Neural progenitor cell (in vitro differentiated cells): ENCODE data around the gene LRRC74B. TPM values are rescaled to one million over a fixed set of nuclear protein-coding genes. Genes with fewer than 3 reads are reported as not detected.

ENCODE experiments used
- DNase-seq: peaks from one replicate; pipeline ENCODE4 v3.0.0-alpha.2; 2016; ENCODE audit warnings: low spot score
- H2AFZ ChIP-seq: fragments of 200-600 bp; sonication (generic); replicated peaks from 2 replicates; pipeline ENCODE4 v1.6.1; 2016; ENCODE audit warnings: antibody characterized with exemption
- H3F3A ChIP-seq: fragments of 200-600 bp; sonication (generic); 2 replicates; pipeline ENCODE4 v1.6.1; 2016; ENCODE audit warnings: antibody characterized with exemption, low read depth
- H3K27ac ChIP-seq: fragments of 200-600 bp; sonication (generic); 2 replicates; pipeline ENCODE4 v1.5.1; 2016; ENCODE audit warnings: mild to moderate bottlenecking
- H3K27me3 ChIP-seq: fragments of 200-600 bp; sonication (generic); 2 replicates; pipeline ENCODE4 v1.6.1; 2016; ENCODE audit warnings: mild to moderate bottlenecking, moderate library complexity
- H3K36me3 ChIP-seq: fragments of 200-600 bp; sonication (generic); 2 replicates; pipeline ENCODE4 v1.5.1; 2016
- H3K4me1 ChIP-seq: fragments of 200-600 bp; sonication (generic); 2 replicates; pipeline ENCODE4 v1.6.1; 2016; ENCODE audit warnings: mixed run types
- H3K4me2 ChIP-seq: fragments of 200-600 bp; sonication (generic); 2 replicates; pipeline ENCODE4 v1.6.1; 2016
- H3K4me3 ChIP-seq: fragments of 200-600 bp; sonication (generic); 2 replicates; pipeline ENCODE4 v1.5.1; 2016
- H3K79me2 ChIP-seq: fragments of 200-600 bp; sonication (generic); 2 replicates; pipeline ENCODE4 v1.6.1; 2016; ENCODE audit warnings: low read depth
- H3K9ac ChIP-seq: fragments of 200-600 bp; sonication (generic); 2 replicates; pipeline ENCODE4 v1.6.1; 2016
- H3K9me3 ChIP-seq: fragments of 200-600 bp; sonication (generic); 2 replicates; pipeline ENCODE4 v1.5.1; 2016; ENCODE audit warnings: low read depth
- H4K20me1 ChIP-seq: fragments of 200-600 bp; sonication (generic); 2 replicates; pipeline ENCODE4 v1.6.1; 2016; ENCODE audit warnings: low read depth
- H3K27ac Mint-ChIP-seq: 3 replicates; pipeline ENCODE4 v1.8.0; 2021; ENCODE audit warnings: mixed read lengths
- H3K27me3 Mint-ChIP-seq: 2 replicates; pipeline ENCODE4 v1.8.0; 2022; ENCODE audit warnings: low read depth, mild to moderate bottlenecking, inconsistent platforms, moderate library complexity, mixed read lengths; ENCODE audit not compliant: insufficient read depth
- H3K36me3 Mint-ChIP-seq: 3 replicates; pipeline ENCODE4 v1.8.0; 2021; ENCODE audit warnings: mixed read lengths
- H3K4me1 Mint-ChIP-seq: 3 replicates; pipeline ENCODE4 v1.8.0; 2021; ENCODE audit warnings: mixed read lengths
- H3K4me3 Mint-ChIP-seq: 3 replicates; pipeline ENCODE4 v1.8.0; 2021; ENCODE audit warnings: mild to moderate bottlenecking, moderate library complexity, mixed read lengths
- H3K9me3 Mint-ChIP-seq: 3 replicates; pipeline ENCODE4 v1.8.0; 2020; ENCODE audit warnings: mixed read lengths
- EZH2 ChIP-seq: fragments of 200-600 bp; sonication (generic); IDR thresholded peaks from 2 replicates; pipeline ENCODE4 v1.6.1; 2017; ENCODE audit warnings: antibody characterized with exemption, mild to moderate bottlenecking, moderate library complexity
- EZH2phosphoT487 ChIP-seq: fragments of 200-600 bp; sonication (generic); IDR thresholded peaks from 2 replicates; pipeline ENCODE4 v1.6.1; 2017; ENCODE audit warnings: antibody characterized with exemption
- total RNA-seq: library from RNA; depleted of rRNA; stranded (reverse); fragments of >200 nt; gene quantifications from 2 replicates; pipeline ENCODE4 v1.2.3, GENCODE V29; 2015; ENCODE audit warnings: low replicate concordance
- TF ChIP-seq, protein P1 (sequence below): fragments of 200-600 bp; sonication (generic); IDR thresholded peaks from 2 replicates; pipeline ENCODE4 v1.5.1; 2017; ENCODE audit warnings: antibody characterized with exemption, mild to moderate bottlenecking

Gene LRRC74B, protein sequence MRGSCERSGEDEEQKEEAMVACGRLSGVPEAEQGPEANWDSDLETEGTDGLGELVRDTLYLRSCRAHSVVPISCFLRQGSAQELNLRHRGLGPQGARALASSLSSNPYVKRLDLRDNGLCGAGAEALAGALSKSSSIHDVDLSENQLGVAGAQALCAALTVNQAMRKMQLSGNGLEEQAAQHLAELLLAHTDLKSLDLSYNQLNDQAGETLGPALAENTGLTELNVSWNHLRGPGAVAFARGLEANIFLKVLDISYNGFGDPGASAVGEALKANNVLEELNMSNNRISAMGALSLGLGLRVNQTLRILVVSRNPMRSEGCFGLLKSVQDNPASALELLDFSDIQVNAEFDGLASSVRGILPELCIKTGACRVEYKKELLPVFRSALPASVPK
- not detected in 2 replicates for total RNA-seq

DNA sequence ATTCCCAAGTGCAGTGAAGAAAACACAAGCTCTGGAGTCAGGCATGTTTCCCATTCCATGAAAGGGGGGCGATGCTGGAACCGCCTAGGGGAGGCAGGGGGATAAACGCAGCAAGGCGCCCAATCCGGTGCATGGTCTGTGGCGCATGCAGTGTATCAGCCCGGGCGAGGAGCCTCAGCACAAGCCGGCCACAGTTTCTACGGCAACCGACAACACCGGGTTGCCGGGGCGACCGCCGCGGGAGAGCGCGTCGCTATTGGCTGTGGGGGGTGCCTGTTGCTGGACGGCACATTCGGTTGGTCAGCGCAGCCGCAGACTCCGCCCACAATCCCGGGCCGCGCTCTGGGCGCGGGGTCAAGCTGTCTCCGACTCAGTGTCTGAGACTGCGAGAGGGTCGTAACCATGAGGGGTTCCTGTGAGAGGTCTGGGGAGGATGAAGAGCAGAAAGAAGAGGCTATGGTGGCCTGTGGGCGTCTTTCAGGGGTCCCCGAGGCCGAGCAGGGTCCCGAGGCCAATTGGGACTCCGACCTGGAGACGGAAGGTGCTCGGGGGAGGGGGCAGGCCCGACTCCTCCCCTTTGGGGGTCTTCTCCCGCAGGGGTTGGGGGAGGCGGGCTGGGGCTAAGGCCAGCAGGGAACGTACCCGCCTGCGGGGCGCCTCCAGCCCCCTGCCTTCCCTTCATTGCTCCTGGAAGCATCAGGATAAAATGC, at the start of gene LRRC74B:
TSS of gene LRRC74B (plus strand) at position 362 of the 710 bp plus-strand sequence. CDS start at position 403, 41 bp downstream.
- Histone ChIP-seq H3F3A (peaks cover 6% of the 10 kb centered on the region), H3K4me3 (peak within 1 kb of the TSS; percentile 52), H3K27me3 (peaks cover 20% of the 10 kb centered on the region), H3K4me1 (peaks cover 8% of the 10 kb centered on the region), H4K20me1 (no peaks in the 10 kb centered on the region), H2AFZ (peak within 1 kb of the TSS; percentile 90), H3K4me2 (peak within 1 kb of the TSS; percentile 73), H3K27ac (no peak within 1 kb of the TSS), H3K79me2 (no peaks in the 10 kb centered on the region), H3K9ac (no peak within 1 kb of the TSS), H3K36me3 (no peaks in the 10 kb centered on the region), H3K9me3 (no peaks in the 10 kb centered on the region)
- Mint-ChIP-seq H3K4me1 (peaks cover 35% of the 10 kb centered on the region), H3K36me3 (no peaks in the 10 kb centered on the region), H3K4me3 (peak within 1 kb of the TSS; percentile 93), H3K27me3 (peaks cover 10% of the 10 kb centered on the region), H3K9me3 (no peaks in the 10 kb centered on the region), H3K27ac (peak within 1 kb of the TSS; percentile 99)
- peak; percentile 98 for DNase-seq
- TF ChIP-seq, protein P1, sequence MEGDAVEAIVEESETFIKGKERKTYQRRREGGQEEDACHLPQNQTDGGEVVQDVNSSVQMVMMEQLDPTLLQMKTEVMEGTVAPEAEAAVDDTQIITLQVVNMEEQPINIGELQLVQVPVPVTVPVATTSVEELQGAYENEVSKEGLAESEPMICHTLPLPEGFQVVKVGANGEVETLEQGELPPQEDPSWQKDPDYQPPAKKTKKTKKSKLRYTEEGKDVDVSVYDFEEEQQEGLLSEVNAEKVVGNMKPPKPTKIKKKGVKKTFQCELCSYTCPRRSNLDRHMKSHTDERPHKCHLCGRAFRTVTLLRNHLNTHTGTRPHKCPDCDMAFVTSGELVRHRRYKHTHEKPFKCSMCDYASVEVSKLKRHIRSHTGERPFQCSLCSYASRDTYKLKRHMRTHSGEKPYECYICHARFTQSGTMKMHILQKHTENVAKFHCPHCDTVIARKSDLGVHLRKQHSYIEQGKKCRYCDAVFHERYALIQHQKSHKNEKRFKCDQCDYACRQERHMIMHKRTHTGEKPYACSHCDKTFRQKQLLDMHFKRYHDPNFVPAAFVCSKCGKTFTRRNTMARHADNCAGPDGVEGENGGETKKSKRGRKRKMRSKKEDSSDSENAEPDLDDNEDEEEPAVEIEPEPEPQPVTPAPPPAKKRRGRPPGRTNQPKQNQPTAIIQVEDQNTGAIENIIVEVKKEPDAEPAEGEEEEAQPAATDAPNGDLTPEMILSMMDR: no peak
- TF ChIP-seq EZH2phosphoT487 (no peak), EZH2 (no peak)

DNA sequence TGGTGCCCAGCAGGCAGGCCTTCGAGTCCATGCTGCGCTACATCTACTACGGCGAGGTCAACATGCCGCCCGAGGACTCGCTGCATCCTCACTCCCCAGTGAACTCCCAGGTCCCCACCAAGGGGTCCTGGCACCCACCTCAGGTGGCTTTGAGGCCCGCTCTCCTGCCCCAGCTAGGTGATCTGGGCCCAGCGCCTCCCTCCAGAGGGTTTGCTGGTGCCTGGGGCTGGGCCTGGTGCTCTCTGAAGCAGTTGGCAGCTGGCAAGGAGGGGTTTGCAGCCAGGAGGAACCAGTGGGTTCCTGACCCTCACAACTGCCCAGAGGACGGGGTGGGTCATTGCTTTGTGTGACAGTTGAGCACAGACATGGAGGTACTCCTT, 49.7 kb upstream of the LRRC74B start:
- Histone ChIP-seq H3K27ac (no peak overlapping the region), H3K36me3 (no peaks in the 10 kb centered on the region), H2AFZ (no peak overlapping the region), H3K79me2 (peaks cover 13% of the 10 kb centered on the region), H3K4me3 (no peak overlapping the region), H3K27me3 (no peaks in the 10 kb centered on the region), H3K9ac (no peak overlapping the region), H3K9me3 (no peaks in the 10 kb centered on the region), H3F3A (peaks cover 11% of the 10 kb centered on the region), H4K20me1 (no peaks in the 10 kb centered on the region), H3K4me1 (peaks cover 7% of the 10 kb centered on the region), H3K4me2 (no peak overlapping the region)
- Mint-ChIP-seq H3K9me3 (no peaks in the 10 kb centered on the region), H3K4me3 (no peak overlapping the region), H3K27me3 (peaks cover 6% of the 10 kb centered on the region), H3K36me3 (peaks cover 1% of the 10 kb centered on the region), H3K27ac (no peak overlapping the region), H3K4me1 (peaks cover 10% of the 10 kb centered on the region)
- TF ChIP-seq, protein P1: no peak
- TF ChIP-seq EZH2 (no peak), EZH2phosphoT487 (no peak)
- DNase-seq: no peak

DNA sequence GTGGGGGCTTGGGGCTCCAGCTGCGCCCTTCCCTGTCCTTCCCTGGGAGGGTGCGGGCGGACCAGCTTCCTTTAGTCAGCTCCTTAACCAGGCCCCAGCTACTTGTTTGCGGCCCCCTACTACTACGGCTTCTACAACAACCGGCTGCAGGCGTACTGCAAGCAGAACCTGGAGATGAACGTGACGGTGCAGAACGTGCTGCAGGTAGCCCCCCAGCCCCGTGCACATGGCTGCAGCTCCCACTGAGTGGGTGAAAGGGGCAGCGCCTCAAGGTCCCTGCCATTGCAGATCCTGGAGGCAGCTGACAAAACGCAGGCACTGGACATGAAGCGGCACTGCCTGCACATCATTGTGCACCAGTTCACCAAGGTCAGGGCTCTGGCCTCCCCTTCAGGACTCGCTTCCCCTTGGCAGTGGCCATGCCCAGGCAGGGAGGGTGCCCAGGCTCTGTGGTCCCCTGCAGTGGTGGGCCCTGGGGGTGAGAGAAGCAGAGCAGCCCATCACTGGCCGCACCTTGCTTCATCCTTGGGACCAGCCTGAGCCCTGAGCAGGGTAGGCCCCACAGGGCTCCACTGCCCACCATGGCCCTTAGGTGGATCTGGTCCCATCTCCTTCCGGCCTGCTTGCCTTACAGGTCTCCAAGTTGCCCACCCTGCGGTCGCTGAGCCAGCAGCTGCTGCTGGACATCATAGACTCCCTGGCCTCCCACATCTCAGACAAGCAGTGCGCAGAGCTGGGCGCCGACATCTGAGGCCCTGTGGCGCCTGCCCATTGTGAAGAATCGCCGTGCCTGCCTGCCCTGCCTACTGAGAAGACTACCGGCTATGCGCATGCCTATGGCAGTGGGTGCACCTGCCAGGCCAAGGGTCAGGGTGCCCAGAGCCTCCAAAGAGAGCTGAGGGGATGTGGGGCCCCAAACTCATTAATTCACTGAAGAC, 48.9 kb upstream of the LRRC74B start:
- peaks cover 9% of the 10 kb centered on the region for H3K4me1 ChIP-seq
- no peaks in the 10 kb centered on the region for H3K27me3 ChIP-seq
- H2AFZ ChIP-seq: no peak overlapping the region
- H3K79me2 ChIP-seq: peaks cover 17% of the 10 kb centered on the region
- no peak overlapping the region for H3K27ac ChIP-seq
- no peaks in the 10 kb centered on the region for H3K36me3 ChIP-seq
- no peaks in the 10 kb centered on the region for H4K20me1 ChIP-seq
- peaks cover 6% of the 10 kb centered on the region for H3K27me3 Mint-ChIP-seq
- no peak for DNase-seq
- H3K9me3 ChIP-seq: no peaks in the 10 kb centered on the region
- H3K9ac ChIP-seq: no peak overlapping the region
- H3K9me3 Mint-ChIP-seq: no peaks in the 10 kb centered on the region
- H3K4me3 Mint-ChIP-seq: no peak overlapping the region
- peaks cover 1% of the 10 kb centered on the region for H3K36me3 Mint-ChIP-seq
- H3K4me1 Mint-ChIP-seq: peaks cover 14% of the 10 kb centered on the region
- peaks cover 18% of the 10 kb centered on the region for H3F3A ChIP-seq
- H3K27ac Mint-ChIP-seq: no peak overlapping the region
- no peak overlapping the region for H3K4me3 ChIP-seq
- H3K4me2 ChIP-seq: no peak overlapping the region
- TF ChIP-seq EZH2 (no peak), EZH2phosphoT487 (no peak)
- TF ChIP-seq, protein P1: no peak
